ENCODE results near the gene RAB44. TPM values are rescaled to one million over a fixed set of nuclear protein-coding genes. Genes with fewer than 3 reads are reported as not detected.

Gene RAB44
- total RNA-seq, 2 experiments from 2014 or later: 0.05 TPM; not detected in 1

- Mint-ChIP-seq H3K9me3 (ENCODE audit: low read depth) (no peaks in the 10 kb centered on the region), H3K36me3 (ENCODE audit: low read depth) (no peaks in the 10 kb centered on the region), H3K4me3 (no peak overlapping the region), H3K27me3 (peaks cover 2% of the 10 kb centered on the region), H3K4me1 (peaks cover 21% of the 10 kb centered on the region), H3K27ac (no peak overlapping the region)
- intact Hi-C loops (cut with DNase I, micrococcal nuclease): no loop called here
- ChIA-PET POLR2A (no interaction called here), CTCF (interaction anchor here (0.7 to 1.0 kb wide), 3 partner anchors 21 to 29 kb away, joined by 3 to 5 read pairs (median 4); no protein-coding TSS in a partner anchor)
- ATAC-seq: no peak
- DNase-seq: no peak
Measured at GRCh38 chr6:36737043-36737785, 39.6 kb downstream of the RAB44 start.

DNA sequence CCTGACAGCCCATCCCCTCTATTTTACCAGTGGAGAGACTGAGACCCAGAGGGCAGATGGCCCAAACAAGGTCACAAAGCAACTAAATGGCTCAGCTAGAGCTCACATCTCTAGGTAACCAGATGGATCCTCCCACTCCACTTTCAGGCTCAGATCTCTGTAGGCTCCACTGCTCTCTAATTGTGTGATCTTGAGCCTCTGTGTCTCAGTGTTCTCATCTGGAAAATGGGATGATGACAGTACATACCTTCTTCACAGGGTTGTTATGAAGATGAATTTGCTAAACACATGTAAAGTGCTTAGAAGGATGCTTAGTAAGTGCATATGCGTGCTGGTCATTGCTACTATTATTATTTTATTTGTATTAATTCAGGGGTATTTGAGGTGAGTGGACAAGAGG lies 40.5 kb downstream of the RAB44 start:
- H3K36me3 Mint-ChIP-seq (ENCODE audit: low read depth): no peaks in the 10 kb centered on the region
- H3K27ac Mint-ChIP-seq: no peak overlapping the region
- CTCF ChIA-PET: no interaction called here
- POLR2A ChIA-PET: no interaction called here
- DNase-seq (no peak), ATAC-seq (no peak)
- H3K9me3 Mint-ChIP-seq (ENCODE audit: low read depth): no peaks in the 10 kb centered on the region
- no peak overlapping the region for H3K4me3 Mint-ChIP-seq
- peaks cover 2% of the 10 kb centered on the region for H3K27me3 Mint-ChIP-seq
- intact Hi-C loops (cut with DNase I, micrococcal nuclease): no loop called here
- peaks cover 20% of the 10 kb centered on the region for H3K4me1 Mint-ChIP-seq

GRCh38 chr6:36739947-36740817 lies 42.6 kb downstream of the RAB44 start:
- Mint-ChIP-seq H3K36me3 (ENCODE audit: low read depth) (no peaks in the 10 kb centered on the region), H3K4me3 (no peak overlapping the region), H3K4me1 (peaks cover 3% of the 10 kb centered on the region), H3K9me3 (ENCODE audit: low read depth) (no peaks in the 10 kb centered on the region), H3K27ac (no peak overlapping the region), H3K27me3 (no peaks in the 10 kb centered on the region)
- CTCF ChIA-PET: no interaction called here
- POLR2A ChIA-PET: interaction anchor here (0.5 kb wide), 1 partner anchor 58 kb away, joined by 4 read pairs; no protein-coding TSS in a partner anchor
- intact Hi-C loops (cut with DNase I, micrococcal nuclease): no loop called here
- no peak for ATAC-seq
- no peak for DNase-seq

DNA sequence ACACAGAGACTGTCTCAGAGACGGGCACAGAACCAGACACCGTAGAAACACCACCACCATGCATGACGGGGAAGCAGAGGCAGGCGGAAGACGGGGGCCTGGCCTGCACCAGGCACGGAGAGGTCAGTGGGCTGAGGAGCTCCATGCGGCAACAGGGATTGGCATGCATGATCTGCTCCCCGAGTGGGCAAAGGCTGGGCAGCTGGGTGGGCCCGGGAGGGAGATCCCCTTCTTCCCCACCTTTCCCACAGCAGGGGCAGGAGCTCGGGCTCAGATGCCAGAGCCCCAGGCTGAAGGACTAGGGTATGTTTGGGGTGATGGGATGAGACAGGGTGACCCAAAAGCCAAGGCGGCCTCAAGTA lies 43.2 kb downstream of the RAB44 start:
- Mint-ChIP-seq H3K27ac (no peak overlapping the region), H3K4me1 (peaks cover 2% of the 10 kb centered on the region), H3K36me3 (ENCODE audit: low read depth) (no peaks in the 10 kb centered on the region), H3K27me3 (no peaks in the 10 kb centered on the region), H3K4me3 (no peak overlapping the region), H3K9me3 (ENCODE audit: low read depth) (no peaks in the 10 kb centered on the region)
- CTCF ChIA-PET: no interaction called here
- POLR2A ChIA-PET: no interaction called here
- intact Hi-C loops (cut with DNase I, micrococcal nuclease): no loop called here
- DNase-seq (no peak), ATAC-seq (no peak)

DNA sequence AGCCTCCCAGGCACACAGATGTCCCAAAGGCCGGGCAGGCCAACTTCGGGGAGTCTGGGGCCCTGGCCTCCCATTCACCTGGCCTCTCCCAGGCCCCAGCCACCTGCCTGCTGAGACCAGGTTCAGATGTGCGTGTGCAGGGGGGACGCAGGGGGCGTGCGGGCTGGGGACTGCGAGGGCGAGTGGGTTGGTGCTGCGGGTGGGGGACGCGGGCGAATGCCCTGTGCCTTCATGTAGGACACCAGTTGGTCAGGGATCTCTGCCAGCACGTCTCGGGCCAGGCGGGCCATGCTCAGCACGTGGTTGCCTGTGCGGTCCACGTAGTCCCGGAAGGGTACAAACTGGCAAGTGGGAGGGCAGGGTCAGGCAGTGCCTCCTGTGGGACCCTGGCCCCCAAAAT lies 44.5 kb downstream of the RAB44 start:
- CTCF ChIA-PET: no interaction called here
- intact Hi-C loops (cut with DNase I, micrococcal nuclease): no loop called here
- no peaks in the 10 kb centered on the region for H3K27me3 Mint-ChIP-seq
- H3K4me1 Mint-ChIP-seq: peaks cover 2% of the 10 kb centered on the region
- no peaks in the 10 kb centered on the region for H3K9me3 Mint-ChIP-seq (ENCODE audit: low read depth)
- ATAC-seq (no peak), DNase-seq (no peak)
- H3K27ac Mint-ChIP-seq: no peak overlapping the region
- no peaks in the 10 kb centered on the region for H3K36me3 Mint-ChIP-seq (ENCODE audit: low read depth)
- H3K4me3 Mint-ChIP-seq: no peak overlapping the region
- POLR2A ChIA-PET: no interaction called here

DNA sequence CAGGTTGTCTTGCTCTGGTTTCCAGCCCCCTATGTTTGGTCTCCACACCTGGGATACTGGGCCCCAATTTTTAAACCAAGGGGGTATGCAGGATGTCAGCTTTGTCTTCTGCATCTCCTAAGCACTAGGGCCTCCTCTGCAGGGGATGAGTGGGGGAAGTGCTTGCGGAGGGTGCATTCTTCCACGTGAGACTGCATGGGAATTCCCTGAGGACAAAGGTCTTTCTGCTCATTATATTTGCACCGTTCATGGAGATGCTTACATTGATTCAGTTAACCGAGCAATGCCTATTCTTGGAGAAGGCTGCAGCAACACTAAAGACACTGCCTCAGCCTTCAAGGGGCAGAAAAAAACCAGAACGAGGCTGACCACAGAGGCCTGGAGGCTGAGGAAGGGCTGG lies 45.4 kb downstream of the RAB44 start:
- intact Hi-C loops (cut with DNase I, micrococcal nuclease): no loop called here
- peaks cover 2% of the 10 kb centered on the region for H3K4me1 Mint-ChIP-seq
- no peak overlapping the region for H3K27ac Mint-ChIP-seq
- H3K9me3 Mint-ChIP-seq (ENCODE audit: low read depth): no peaks in the 10 kb centered on the region
- no peak for ATAC-seq
- no peaks in the 10 kb centered on the region for H3K27me3 Mint-ChIP-seq
- POLR2A ChIA-PET: no interaction called here
- H3K36me3 Mint-ChIP-seq (ENCODE audit: low read depth): no peaks in the 10 kb centered on the region
- no peak for DNase-seq
- H3K4me3 Mint-ChIP-seq: no peak overlapping the region
- CTCF ChIA-PET: no interaction called here

GRCh38 chr6:36743538-36744303 lies 46.1 kb downstream of the RAB44 start:
- ATAC-seq: no peak
- Mint-ChIP-seq H3K4me3 (no peak overlapping the region), H3K27me3 (no peaks in the 10 kb centered on the region), H3K36me3 (ENCODE audit: low read depth) (no peaks in the 10 kb centered on the region), H3K4me1 (peaks cover 2% of the 10 kb centered on the region), H3K27ac (no peak overlapping the region), H3K9me3 (ENCODE audit: low read depth) (peaks cover 4% of the 10 kb centered on the region)
- ChIA-PET POLR2A (no interaction called here), CTCF (interaction anchor here (0.6 kb wide), 1 partner anchor 15 kb away, joined by 3 read pairs; no protein-coding TSS in a partner anchor)
- intact Hi-C loops (cut with DNase I, micrococcal nuclease): no loop called here
- DNase-seq: no peak

GRCh38 chr6:36744304-36744673 lies 46.7 kb downstream of the RAB44 start:
- H3K27ac Mint-ChIP-seq: no peak overlapping the region
- intact Hi-C loops (cut with DNase I, micrococcal nuclease): no loop called here
- H3K4me3 Mint-ChIP-seq: no peak overlapping the region
- H3K27me3 Mint-ChIP-seq: no peaks in the 10 kb centered on the region
- CTCF ChIA-PET: interaction anchor here (0.6 kb wide), 1 partner anchor 15 kb away, joined by 3 read pairs; no protein-coding TSS in a partner anchor
- H3K4me1 Mint-ChIP-seq: peaks cover 2% of the 10 kb centered on the region
- ATAC-seq (no peak), DNase-seq (no peak)
- peaks cover 7% of the 10 kb centered on the region for H3K9me3 Mint-ChIP-seq (ENCODE audit: low read depth)
- H3K36me3 Mint-ChIP-seq (ENCODE audit: low read depth): no peaks in the 10 kb centered on the region
- POLR2A ChIA-PET: no interaction called here

DNA sequence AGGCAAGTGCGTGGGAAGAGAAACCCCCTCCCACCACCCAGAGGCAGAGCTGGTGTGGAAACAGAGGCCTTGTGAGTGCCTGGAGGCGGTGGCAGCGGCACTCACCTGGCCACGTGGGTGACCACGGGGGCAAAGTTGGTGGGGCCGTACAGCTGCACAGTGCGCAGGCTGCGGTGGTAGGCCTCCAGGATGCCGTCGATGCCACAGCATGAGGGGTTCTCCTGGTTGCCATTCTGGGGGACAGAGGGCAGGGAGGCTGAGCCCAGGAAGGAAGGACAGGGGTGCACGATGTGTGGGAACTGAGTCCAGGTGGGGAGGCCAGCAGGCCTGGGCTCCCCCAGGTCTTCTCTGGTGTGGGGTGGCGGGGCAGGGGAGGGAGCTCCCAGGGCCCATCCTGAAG lies 47.7 kb downstream of the RAB44 start:
- Mint-ChIP-seq H3K9me3 (ENCODE audit: low read depth) (peaks cover 8% of the 10 kb centered on the region), H3K27me3 (no peaks in the 10 kb centered on the region), H3K36me3 (ENCODE audit: low read depth) (no peaks in the 10 kb centered on the region), H3K4me1 (peaks cover 2% of the 10 kb centered on the region), H3K4me3 (no peak overlapping the region), H3K27ac (no peak overlapping the region)
- ChIA-PET POLR2A (no interaction called here), CTCF (no interaction called here)
- no peak for DNase-seq
- no peak for ATAC-seq
- intact Hi-C loops (cut with DNase I, micrococcal nuclease): no loop called here

DNA sequence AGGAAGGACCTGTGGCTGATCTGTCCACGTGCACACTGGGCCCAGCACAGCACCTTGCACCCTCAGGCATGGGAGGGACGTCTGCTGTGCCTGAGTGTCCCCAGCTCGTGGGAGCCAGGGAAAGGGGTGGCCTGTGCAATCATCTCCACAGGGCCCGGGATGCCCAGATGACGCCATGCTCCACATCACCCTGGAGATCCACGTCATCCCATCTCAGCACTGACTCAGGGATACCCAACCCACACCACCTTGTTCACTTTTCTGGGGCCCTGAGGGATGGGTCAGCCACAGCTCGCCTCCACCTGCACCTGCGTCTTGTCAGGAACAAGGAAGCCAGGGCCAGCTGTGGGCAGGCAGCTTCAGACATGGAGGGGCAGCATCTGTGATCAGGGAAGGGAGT lies 48.2 kb downstream of the RAB44 start:
- CTCF ChIA-PET: no interaction called here
- Mint-ChIP-seq H3K4me1 (peaks cover 2% of the 10 kb centered on the region), H3K27ac (no peak overlapping the region), H3K27me3 (no peaks in the 10 kb centered on the region), H3K36me3 (ENCODE audit: low read depth) (no peaks in the 10 kb centered on the region), H3K9me3 (ENCODE audit: low read depth) (peaks cover 8% of the 10 kb centered on the region), H3K4me3 (no peak overlapping the region)
- intact Hi-C loops (cut with DNase I, micrococcal nuclease): no loop called here
- DNase-seq: no peak
- POLR2A ChIA-PET: no interaction called here
- no peak for ATAC-seq

- CTCF ChIA-PET: no interaction called here
- no peak overlapping the region for H3K27ac Mint-ChIP-seq
Measured at GRCh38 chr6:36746251-36746650, 48.6 kb downstream of the RAB44 start.

More at GRCh38 chr6:36746251-36746650, 48.6 kb downstream of the RAB44 start:
- no peaks in the 10 kb centered on the region for H3K27me3 Mint-ChIP-seq
- DNase-seq (no peak), ATAC-seq (no peak)
- H3K4me1 Mint-ChIP-seq: peaks cover 2% of the 10 kb centered on the region
- intact Hi-C loops (cut with DNase I, micrococcal nuclease): no loop called here
- no peaks in the 10 kb centered on the region for H3K36me3 Mint-ChIP-seq (ENCODE audit: low read depth)
- POLR2A ChIA-PET: interaction anchor here (0.7 kb wide), 1 partner anchor 14 kb away, joined by 3 read pairs; no protein-coding TSS in a partner anchor
- peaks cover 8% of the 10 kb centered on the region for H3K9me3 Mint-ChIP-seq (ENCODE audit: low read depth)
- no peak overlapping the region for H3K4me3 Mint-ChIP-seq
